Aorta (tissue), 5 donors: ENCODE measurements around the gene MRTFA. TPM values are rescaled to one million over a fixed set of nuclear protein-coding genes. Genes with fewer than 3 reads are reported as not detected.

Experiments used
- ATAC-seq: fragments of 200-7000 bp; cut with Tn5 transposase; one replicate; pipeline ENCODE4 v1.9.1; 2022; ENCODE audit warnings: moderate library complexity; ENCODE audit not compliant: low FRiP score
- DNase-seq, 2 donors: peaks; one replicate each; pipeline ENCODE4 v3.0.0-alpha.2; 2020
- H3K27ac ChIP-seq, 2 donors: one replicate each; pipeline ENCODE4 v1.5.1; 2013; ENCODE audit warnings: low read length in 2 of 2, mild to moderate bottlenecking in 2 of 2, moderate library complexity in 2 of 2, control low read depth in 1 of 2, inconsistent platforms in 1 of 2, low read depth in 1 of 2
- H3K27me3 ChIP-seq, 2 donors: one replicate each; pipeline ENCODE4 v1.6.1; 2013; ENCODE audit warnings: control low read depth in 1 of 2, low read length in 1 of 2, mild to moderate bottlenecking in 1 of 2, moderate library complexity in 1 of 2; ENCODE audit not compliant: insufficient read depth in 2 of 2, control insufficient read depth in 1 of 2
- H3K36me3 ChIP-seq, 2 donors: one replicate each; pipeline ENCODE4 v1.6.1; 2013; ENCODE audit warnings: control low read depth in 1 of 2, low read length in 1 of 2, mild to moderate bottlenecking in 1 of 2; ENCODE audit not compliant: insufficient read depth in 2 of 2, control insufficient read depth in 1 of 2
- H3K4me1 ChIP-seq, 2 donors: one replicate each; pipeline ENCODE4 v1.6.1; 2013; ENCODE audit warnings: low read length in 2 of 2, control low read depth in 1 of 2, mild to moderate bottlenecking in 1 of 2, moderate library complexity in 1 of 2; ENCODE audit not compliant: insufficient read depth in 2 of 2, control insufficient read depth in 1 of 2
- H3K4me3 ChIP-seq, 2 donors: one replicate each; pipeline ENCODE4 v1.5.1; 2013; ENCODE audit warnings: low read length in 2 of 2, control low read depth in 1 of 2, mild to moderate bottlenecking in 1 of 2
- H3K9me3 ChIP-seq: one replicate; pipeline ENCODE4 v1.6.1; 2013; ENCODE audit warnings: mild to moderate bottlenecking, low read length; ENCODE audit not compliant: control insufficient read depth
- WGBS, 2 donors: extraction: QIAGEN DNeasy Blood & Tissue Kit; methylation state at CpG; one replicate each; pipeline ENCODE4 v1.1.7; 2013; 5-methylcytosine and 5-hydroxymethylcytosine counted together
- intact Hi-C, 2 donors: fragments of 100-400 bp; cut with DNase I; formaldehyde crosslinking; loops; one replicate each; pipeline versions ENCODE4 v1.14.2 to v1.15.0; 2022
- long read RNA-seq, 2 donors: library from polyadenylated mRNA; unstranded; transcript quantifications; one replicate each; pipeline ENCODE4 v2.0.0, GENCODE V29; 2020 to 2021
- polyA plus RNA-seq, 2 donors: library from polyadenylated mRNA; stranded (reverse); fragments of 200-250 nt; gene quantifications; one replicate each; pipeline ENCODE4 v1.2.3, GENCODE V29; 2013
- total RNA-seq, 2 donors: library from RNA; stranded (reverse); fragmentation: NEBNext Ultra II Directional; extraction: Animal tissue kit (Norgen Biotek cat#: 25700); gene quantifications; one replicate each; pipeline ENCODE4 v1.2.1, GENCODE V29; 2021
- donor health status: healthy with polysubstance abuse.
- donor health status: Bipolar disorder and iron deficiency.
- donor health status: DM: no; HTN: no; CAD: no.
- donor health status: DM: no; HTN: no; CAD: no.
- donor health status: DM: yes; HTN: yes; CAD: no.

Gene MRTFA
- total RNA-seq (10 to 100 TPM; 73.6 to 77.4 TPM), polyA plus RNA-seq (10 to 100 TPM; 12.9 to 30.2 TPM)
- long read RNA-seq, donor 1, partial matches to known transcripts: 20 of 46 reads
- long read RNA-seq, donor 1, other reads (novel, unspliced or antisense): 22 of 46 reads
- long read RNA-seq, donor 2, partial matches to known transcripts: 6 of 40 reads
- long read RNA-seq, donor 2, other reads (novel, unspliced or antisense): 34 of 40 reads

GRCh38 chr22:40636380-40637182 lies at the start of gene MRTFA:
Gene MRTFA, minus strand, starts transcription at chr22:40636719.
- ATAC-seq: peak; percentile 98
- 0 to 1% methylated on average over 75 to 82 of the region's 82 CpGs for WGBS, 2 donors
- peak; percentile 100 for DNase-seq
- Histone ChIP-seq H3K9me3 (no peaks in the 10 kb centered on the region), H3K4me3 (peak within 1 kb of the TSS; percentile 79 to 86), H3K27me3 (no peaks in the 10 kb centered on the region), H3K27ac (peak within 1 kb of the TSS; percentile 4 to 60), H3K4me1 (no peaks in the 10 kb centered on the region), H3K36me3 (no peaks in the 10 kb centered on the region)
- intact Hi-C loops: loop anchor here (5.0 kb wide), 4 partner anchors 34 to 1104 kb away; partner anchors contain the start of gene RPS19BP1 (in 1 of the 2)

GRCh38 chr22:40685406-40685805 lies 48.9 kb upstream of the MRTFA start:
- intact Hi-C loops: loop anchor here in 1 of 2 donors (2.0 kb wide), 1 partner anchor 75 kb away; no protein-coding TSS in a partner anchor
- no peak for ATAC-seq
- Histone ChIP-seq H3K9me3 (no peaks in the 10 kb centered on the region), H3K4me3 (no peak overlapping the region), H3K27me3 (no peaks in the 10 kb centered on the region), H3K36me3 (no peaks in the 10 kb centered on the region), H3K27ac (no peak overlapping the region), H3K4me1 (no peaks in the 10 kb centered on the region)
- WGBS, 2 donors: 89 to 96% methylated on average over 3 of the region's 3 CpGs
- no peak for DNase-seq

GRCh38 chr22:40684728-40685127 lies 48.2 kb upstream of the MRTFA start:
- Histone ChIP-seq H3K27me3 (no peaks in the 10 kb centered on the region), H3K36me3 (no peaks in the 10 kb centered on the region), H3K9me3 (no peaks in the 10 kb centered on the region), H3K27ac (no peak overlapping the region), H3K4me1 (no peaks in the 10 kb centered on the region), H3K4me3 (no peak overlapping the region)
- intact Hi-C loops: loop anchor here in 1 of 2 donors (2.0 kb wide), 1 partner anchor 76 kb away; no protein-coding TSS in a partner anchor
- WGBS, 2 donors: 39 to 40% methylated on average over 9 of the region's 9 CpGs
- ATAC-seq (no peak), DNase-seq (no peak)

- no peaks in the 10 kb centered on the region for H3K36me3 ChIP-seq
- DNase-seq (no peak), ATAC-seq (no peak)
- H3K27me3 ChIP-seq: peaks cover 0 to 2% of the 10 kb centered on the region in 2 donors
- 96 to 97% methylated on average over 19 of the region's 19 CpGs for WGBS, 2 donors
- no peak overlapping the region for H3K4me3 ChIP-seq
- no peaks in the 10 kb centered on the region for H3K9me3 ChIP-seq
- no peaks in the 10 kb centered on the region for H3K4me1 ChIP-seq
- no peak overlapping the region for H3K27ac ChIP-seq
- intact Hi-C loops: no loop called here
Measured at GRCh38 chr22:40681451-40681850, 44.9 kb upstream of the MRTFA start.

- WGBS, 2 donors: 90 to 92% methylated on average over 15 of the region's 15 CpGs
- intact Hi-C loops: no loop called here
- no peak overlapping the region for H3K4me3 ChIP-seq
Measured at GRCh38 chr22:40680819-40681183, 44.3 kb upstream of the MRTFA start.

GRCh38 chr22:40679964-40680818 lies 43.7 kb upstream of the MRTFA start:
- intact Hi-C loops: no loop called here
- no peaks in the 10 kb centered on the region for H3K9me3 ChIP-seq
- 56 to 57% methylated on average over 9 of the region's 9 CpGs for WGBS, 2 donors
- no peak overlapping the region for H3K4me3 ChIP-seq
- no peaks in the 10 kb centered on the region for H3K36me3 ChIP-seq
- H3K27me3 ChIP-seq: peaks cover 0 to 2% of the 10 kb centered on the region in 2 donors
- ATAC-seq (no peak), DNase-seq (no peak)
- H3K27ac ChIP-seq: no peak overlapping the region
- H3K4me1 ChIP-seq: no peaks in the 10 kb centered on the region

More at GRCh38 chr22:40680819-40681183, 44.3 kb upstream of the MRTFA start:
- no peak overlapping the region for H3K27ac ChIP-seq
- no peaks in the 10 kb centered on the region for H3K36me3 ChIP-seq
- DNase-seq: no peak
- no peaks in the 10 kb centered on the region for H3K9me3 ChIP-seq
- H3K4me1 ChIP-seq: no peaks in the 10 kb centered on the region
- H3K27me3 ChIP-seq: peaks cover 0 to 2% of the 10 kb centered on the region in 2 donors
- ATAC-seq: no peak

- Histone ChIP-seq H3K4me3 (no peak within 1 kb of the TSS), H3K27ac (no peak within 1 kb of the TSS), H3K4me1 (no peaks in the 10 kb centered on the region), H3K27me3 (peaks cover 0 to 2% of the 10 kb centered on the region in 2 donors), H3K9me3 (no peaks in the 10 kb centered on the region), H3K36me3 (no peaks in the 10 kb centered on the region)
- DNase-seq: no peak
- WGBS, 2 donors: 6 to 10% methylated on average over 21 of the region's 21 CpGs
- ATAC-seq: no peak
- intact Hi-C loops: no loop called here
Measured at GRCh38 chr22:40679249-40679963, 42.9 kb upstream of the MRTFA start, which contains the start of gene MCHR1. Gene MCHR1, plus strand, starts transcription at chr22:40679484. Its CDS starts 169 bp downstream, at chr22:40679653.
